Stimulated activated CD4-positive, alpha-beta T cell treated with anti-CD3 and anti-CD28 coated beads, Interleukin-4, amount 100 ng/mL, for 1 hour (primary cell): ENCODE measurements around the gene DNMT3A.

Experiments
- DNase-seq: peaks from one replicate; pipeline ENCODE4 v3.0.0-alpha.2; 2020

Gene DNMT3A

DNA sequence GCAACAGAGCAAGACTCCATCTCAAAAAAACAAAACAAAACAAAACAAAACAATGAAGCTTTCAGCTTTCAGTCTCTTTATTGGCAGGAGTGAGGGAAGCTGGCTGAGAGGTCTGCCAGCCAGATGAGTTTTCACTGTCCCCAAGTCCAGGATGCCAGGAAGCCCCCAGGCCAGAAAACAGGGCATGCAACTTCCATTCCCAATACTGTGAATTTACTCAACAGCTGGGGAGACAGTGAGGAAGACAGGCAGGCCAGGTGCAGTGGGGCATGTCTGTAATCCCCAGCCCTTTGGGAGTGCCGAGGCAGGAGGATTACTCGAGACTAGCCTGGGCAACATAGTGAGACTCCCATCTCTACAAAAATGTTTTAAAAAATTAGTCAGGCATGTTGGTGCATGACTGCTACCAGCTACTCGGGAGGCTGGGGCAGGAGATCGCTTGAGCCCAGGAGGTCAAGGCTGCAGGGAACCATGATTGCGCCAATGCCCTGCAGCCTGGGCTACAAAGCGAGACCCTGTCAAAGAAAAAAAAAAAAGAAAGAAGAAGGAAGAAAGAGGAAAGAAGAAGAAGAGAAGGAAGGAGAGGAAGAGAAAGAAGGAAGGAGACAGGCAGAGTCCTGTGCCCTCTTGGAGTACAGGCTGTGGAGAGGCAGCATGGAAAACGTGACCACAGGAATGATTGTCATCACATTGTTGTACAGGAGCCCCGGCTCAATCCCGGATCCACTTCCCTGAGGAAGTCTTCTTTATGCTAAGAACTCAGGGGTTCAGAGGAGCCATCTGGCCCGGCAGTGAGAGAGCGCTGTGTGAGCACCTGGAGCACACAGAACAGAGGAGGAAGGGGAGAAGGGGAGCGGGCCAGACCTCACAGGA, 144.2 kb downstream of the DNMT3A start:
- no peak for DNase-seq

DNA sequence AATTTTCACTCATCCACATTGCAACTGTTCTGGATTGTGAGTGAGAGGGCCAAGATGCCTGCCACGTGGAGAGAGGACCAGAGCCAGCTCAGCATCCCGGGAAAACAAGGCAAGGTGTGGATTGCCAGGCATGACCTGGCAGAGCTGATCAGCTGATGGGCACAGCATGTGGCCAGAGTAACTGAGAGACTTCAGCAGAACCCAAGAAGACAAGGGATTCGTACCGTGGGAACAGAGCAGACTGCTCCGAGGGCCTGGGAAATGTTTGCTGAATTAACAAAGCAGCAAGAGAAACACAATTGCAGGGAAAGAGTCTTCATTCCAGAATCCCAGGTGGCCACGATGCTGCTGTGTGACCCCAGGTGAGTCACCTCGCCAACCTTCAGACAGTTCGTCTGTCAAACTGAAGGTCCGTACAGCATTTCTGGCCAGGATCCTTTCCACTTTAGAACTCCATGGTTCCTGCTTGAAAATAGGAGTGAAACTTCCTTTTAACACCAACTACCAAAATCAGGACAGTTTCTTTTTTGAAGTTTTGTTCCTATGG, 147.1 kb downstream of the DNMT3A start:
- DNase-seq: no peak

DNA sequence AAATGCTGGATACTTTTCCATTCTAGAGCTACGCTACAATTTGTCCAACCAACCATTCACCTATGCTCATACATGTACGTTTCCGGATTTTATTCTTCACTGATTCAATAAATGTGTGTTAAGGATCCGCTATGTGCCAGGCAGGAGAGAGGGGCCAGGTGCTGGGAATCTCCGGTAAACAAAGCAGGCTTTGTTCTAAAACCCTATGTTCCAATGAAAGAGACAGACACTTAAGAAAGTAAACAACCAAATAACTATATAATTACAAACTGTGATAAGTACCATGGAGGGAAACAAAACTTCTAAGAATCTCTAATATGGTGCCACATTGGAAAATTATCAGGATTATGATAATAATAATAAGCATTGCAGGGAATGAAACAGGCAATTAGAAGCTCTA, 151.2 kb downstream of the DNMT3A start:
- no peak for DNase-seq

DNA sequence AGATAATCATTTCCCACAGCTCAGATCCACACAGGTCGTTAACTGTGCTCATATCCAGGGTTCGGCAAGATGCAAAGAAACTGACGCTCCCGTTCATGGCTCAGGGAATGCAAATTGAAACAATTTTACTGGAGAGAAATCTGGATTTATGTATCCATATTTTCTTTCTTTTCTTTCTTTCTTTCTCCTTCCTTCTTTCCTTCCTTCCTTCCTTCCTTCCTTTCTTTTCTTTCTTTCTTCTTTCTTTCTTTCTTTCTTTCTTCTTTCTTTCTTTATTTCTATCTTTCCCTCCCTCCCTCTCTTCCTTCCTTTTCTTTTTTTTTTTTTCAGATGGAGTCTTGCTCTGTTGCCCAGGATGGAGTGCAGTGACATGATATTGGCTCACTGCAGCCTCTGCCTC, 153.3 kb downstream of the DNMT3A start:
- DNase-seq: no peak

DNA sequence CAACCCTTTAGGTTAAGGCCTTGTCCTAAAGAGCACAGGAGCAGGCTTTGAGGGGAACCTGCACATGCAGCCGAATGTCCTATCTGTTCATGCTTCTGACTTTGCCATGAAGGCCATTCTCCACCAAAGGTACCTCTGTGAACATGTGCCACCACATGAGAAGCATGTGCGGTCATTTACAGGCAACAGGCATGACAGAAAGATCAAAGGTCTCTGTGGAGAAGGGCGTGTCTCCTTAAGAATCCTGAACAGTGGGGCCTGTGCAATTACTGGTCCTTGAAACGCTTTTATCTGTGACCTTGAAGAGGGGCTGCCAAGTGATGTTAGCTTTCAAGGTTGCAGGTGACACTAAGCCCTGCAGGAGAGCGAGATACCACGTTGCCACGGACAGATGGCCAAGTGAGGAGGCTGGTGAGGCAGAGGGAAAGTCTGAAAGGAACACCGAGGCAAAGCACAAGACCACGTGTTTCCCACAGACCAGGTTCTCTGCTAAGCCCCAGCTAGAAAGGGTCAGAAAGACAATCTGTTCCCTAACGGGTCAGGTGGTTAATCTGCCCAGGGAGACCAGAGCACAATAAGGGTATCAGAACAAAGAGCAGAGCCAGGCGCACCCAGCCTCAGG, 153.9 kb downstream of the DNMT3A start:
- DNase-seq: no peak

DNA sequence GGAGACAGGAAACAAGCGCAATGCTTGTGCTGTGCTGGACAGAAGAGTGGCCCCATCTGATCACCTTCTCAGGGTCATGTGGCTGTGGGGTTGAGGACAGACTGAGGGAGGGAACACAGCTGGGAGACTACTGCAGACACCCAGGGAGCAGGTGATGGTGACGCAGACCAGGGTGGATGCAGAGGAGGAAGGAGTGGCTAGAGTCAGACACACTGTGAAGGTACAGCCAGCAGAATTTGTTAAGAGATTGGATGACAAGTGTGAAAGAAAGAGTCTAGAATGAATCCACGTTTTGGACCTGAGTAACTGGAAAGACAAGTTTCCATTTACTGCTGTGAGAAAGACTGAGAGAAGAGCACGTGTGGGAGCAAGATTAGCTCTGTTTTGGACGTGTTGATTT, 157.5 kb downstream of the DNMT3A start:
- no peak for DNase-seq

DNA sequence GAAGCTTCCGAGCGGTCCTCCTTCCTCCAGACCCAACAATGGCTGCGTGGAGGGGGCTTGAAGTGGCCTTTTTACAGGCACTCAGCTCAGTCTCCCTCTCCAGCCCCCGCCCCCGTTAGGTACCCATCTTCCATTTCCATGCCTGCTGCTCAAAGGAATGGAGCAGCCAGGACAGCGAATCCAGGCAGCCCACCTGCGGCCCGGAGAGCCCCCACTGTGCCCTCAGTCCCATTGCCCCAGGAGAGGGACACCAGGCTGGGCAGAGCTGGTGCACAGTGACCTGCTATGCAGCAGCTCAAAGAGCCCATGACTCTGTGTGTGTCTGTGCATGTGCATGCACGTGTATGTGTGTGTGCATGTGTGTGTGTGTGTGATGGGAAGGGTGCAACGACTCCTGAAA, 162.7 kb downstream of the DNMT3A start:
- DNase-seq: no peak
